Panc1 (cell line): ENCODE measurements around the gene PMP22. TPM values are rescaled to one million over a fixed set of nuclear protein-coding genes. Genes with fewer than 3 reads are reported as not detected.

Experiments used
- ATAC-seq: fragments of 200-7000 bp; cut with Tn5 transposase; 2 replicates; pipeline ENCODE4 v1.9.1; 2020; ENCODE audit warnings: mild to moderate bottlenecking, moderate library complexity
- BruUV-seq: library from RNA; stranded (reverse); fragments of 400-500 nt; replicated peaks from 2 replicates; lab custom pipeline; 2021; lab: Mats Ljungman, UMichigan
- CTCF ChIA-PET: fragments of 300-600 bp; sonication (Branson Sonifier 250); formaldehyde crosslinking; loops from one replicate; lab custom pipeline; 2022; ENCODE audit warnings: antibody characterized with exemption; lab: Charles Lee
- POLR2A ChIA-PET: fragments of 300-600 bp; sonication (Branson Sonifier 250); formaldehyde crosslinking; loops from one replicate; lab custom pipeline; 2022; ENCODE audit warnings: antibody characterized with exemption; lab: Charles Lee
- DNase-seq: peaks from one replicate; pipeline ENCODE4 v3.0.0-alpha.2; 2010; ENCODE audit warnings: low read depth, low spot score
- H3K27ac ChIP-seq: 2 replicates; pipeline ENCODE4 v1.5.1; 2011; ENCODE audit warnings: mild to moderate bottlenecking, low read length, inconsistent platforms
- H3K27me3 ChIP-seq: fragments of 200-500 bp; sonication (Bioruptor generic); 2 replicates; pipeline ENCODE4 v1.6.0; 2014; ENCODE audit warnings: low read length, inconsistent platforms; ENCODE audit not compliant: control insufficient read depth, insufficient read depth
- H3K36me3 ChIP-seq: fragments of 200-500 bp; sonication (Bioruptor generic); 2 replicates; pipeline ENCODE4 v1.5.1; 2014; ENCODE audit warnings: inconsistent platforms, mild to moderate bottlenecking, low read length, moderate library complexity; ENCODE audit not compliant: control insufficient read depth, insufficient read depth
- H3K4me1 ChIP-seq: 2 replicates; pipeline ENCODE4 v1.5.1; 2011; ENCODE audit warnings: inconsistent platforms, mild to moderate bottlenecking, low read length, moderate library complexity; ENCODE audit not compliant: control insufficient read depth, insufficient read depth
- H3K4me3 ChIP-seq, 2 experiments: 2 replicates each; pipeline ENCODE4 v1.5.1; 2011 to 2012; ENCODE audit warnings: low read depth in 2 of 2, low read length in 2 of 2, mild to moderate bottlenecking in 2 of 2, inconsistent platforms in 1 of 2, moderate library complexity in 1 of 2
- H3K9me3 ChIP-seq: fragments of 200-500 bp; sonication (Bioruptor generic); 2 replicates; pipeline ENCODE4 v1.5.1; 2014; ENCODE audit warnings: low read depth, mild to moderate bottlenecking, inconsistent platforms, low read length, moderate library complexity; ENCODE audit not compliant: control insufficient read depth, insufficient read depth
- POLR2AphosphoS5 ChIP-seq: IDR thresholded peaks from 2 replicates; pipeline ENCODE4 v1.6.1; 2012; ENCODE audit warnings: mild to moderate bottlenecking, low read depth, low read length, moderate library complexity
- SIN3A ChIP-seq: IDR thresholded peaks from 2 replicates; pipeline ENCODE4 v1.6.1; 2012; ENCODE audit warnings: low read depth, mild to moderate bottlenecking, low read length, moderate library complexity, borderline replicate concordance; ENCODE audit not compliant: insufficient read depth
- TCF7L2 ChIP-seq: IDR thresholded peaks from 2 replicates; pipeline ENCODE4 v1.6.1; 2011; ENCODE audit warnings: mild to moderate bottlenecking, low read depth, low read length, inconsistent platforms
- in situ Hi-C: cut with HindIII; loops from 2 replicates; pipeline ENCODE4 v1.10.0; 2016; ENCODE audit warnings: low sequenced_read_pairs, low pct_unique_long_range_greater_than_20kb
- intact Hi-C: fragments of 100-400 bp; cut with micrococcal nuclease; formaldehyde crosslinking; loops from one replicate; pipeline ENCODE4 v1.10.0; 2022; ENCODE audit not compliant: unreplicated experiment
- total RNA-seq: library from RNA; stranded (reverse); gene quantifications from one replicate; pipeline ENCODE4 v1.2.1, GENCODE V29; 2021; ENCODE audit not compliant: unreplicated experiment
- TF ChIP-seq, protein P1 (sequence below), 2 experiments: IDR thresholded peaks; 2 replicates each; pipeline ENCODE4 v1.6.1; 2011 to 2012; ENCODE audit warnings: low read depth in 2 of 2, control low read depth in 1 of 2, low read length in 1 of 2, mild to moderate bottlenecking in 1 of 2, moderate library complexity in 1 of 2; ENCODE audit not compliant: insufficient read depth in 1 of 2
- TF ChIP-seq, protein P2 (sequence below): fragments of 450-650 bp; IDR thresholded peaks from 2 replicates; pipeline ENCODE4 v1.5.1; 2017; ENCODE audit warnings: mild to moderate bottlenecking

PMP22 gene
- total RNA-seq, 1 experiment from 2014 or later, result 6.0 TPM

DNA sequence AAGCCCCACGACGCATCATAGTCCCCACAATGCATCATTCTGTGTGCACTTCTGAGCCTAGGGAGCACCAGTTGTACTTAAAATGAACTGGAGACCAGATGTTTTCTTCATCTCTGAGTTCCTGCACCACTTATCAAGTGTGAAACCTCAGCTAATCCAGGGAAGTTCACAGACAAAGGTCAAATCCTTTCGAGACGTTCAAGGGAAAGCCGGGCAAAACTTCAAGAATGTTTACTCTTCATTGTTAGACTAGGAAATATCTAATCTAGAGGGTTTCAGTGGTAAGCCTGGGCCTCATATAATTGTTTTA, 4.6 kb upstream of the PMP22 start:
- no peak for ATAC-seq
- H3K9me3 ChIP-seq, result no peaks in the 10 kb centered on the region
- no peaks in the 10 kb centered on the region for H3K4me1 ChIP-seq
- intact Hi-C loops, result no loop called here
- ChIA-PET CTCF (no interaction called here), POLR2A (no interaction called here)
- in situ Hi-C loops, result no loop called here
- no TSS peak for BruUV-seq
- no peak overlapping the region for H3K27ac ChIP-seq
- H3K27me3 ChIP-seq, result no peaks in the 10 kb centered on the region; the same call in none of the 2 replicates
- no peaks in the 10 kb centered on the region for H3K36me3 ChIP-seq
- TF ChIP-seq POLR2AphosphoS5 (no peak), SIN3A (no peak), TCF7L2 (no peak)
- TF ChIP-seq, protein P1, sequence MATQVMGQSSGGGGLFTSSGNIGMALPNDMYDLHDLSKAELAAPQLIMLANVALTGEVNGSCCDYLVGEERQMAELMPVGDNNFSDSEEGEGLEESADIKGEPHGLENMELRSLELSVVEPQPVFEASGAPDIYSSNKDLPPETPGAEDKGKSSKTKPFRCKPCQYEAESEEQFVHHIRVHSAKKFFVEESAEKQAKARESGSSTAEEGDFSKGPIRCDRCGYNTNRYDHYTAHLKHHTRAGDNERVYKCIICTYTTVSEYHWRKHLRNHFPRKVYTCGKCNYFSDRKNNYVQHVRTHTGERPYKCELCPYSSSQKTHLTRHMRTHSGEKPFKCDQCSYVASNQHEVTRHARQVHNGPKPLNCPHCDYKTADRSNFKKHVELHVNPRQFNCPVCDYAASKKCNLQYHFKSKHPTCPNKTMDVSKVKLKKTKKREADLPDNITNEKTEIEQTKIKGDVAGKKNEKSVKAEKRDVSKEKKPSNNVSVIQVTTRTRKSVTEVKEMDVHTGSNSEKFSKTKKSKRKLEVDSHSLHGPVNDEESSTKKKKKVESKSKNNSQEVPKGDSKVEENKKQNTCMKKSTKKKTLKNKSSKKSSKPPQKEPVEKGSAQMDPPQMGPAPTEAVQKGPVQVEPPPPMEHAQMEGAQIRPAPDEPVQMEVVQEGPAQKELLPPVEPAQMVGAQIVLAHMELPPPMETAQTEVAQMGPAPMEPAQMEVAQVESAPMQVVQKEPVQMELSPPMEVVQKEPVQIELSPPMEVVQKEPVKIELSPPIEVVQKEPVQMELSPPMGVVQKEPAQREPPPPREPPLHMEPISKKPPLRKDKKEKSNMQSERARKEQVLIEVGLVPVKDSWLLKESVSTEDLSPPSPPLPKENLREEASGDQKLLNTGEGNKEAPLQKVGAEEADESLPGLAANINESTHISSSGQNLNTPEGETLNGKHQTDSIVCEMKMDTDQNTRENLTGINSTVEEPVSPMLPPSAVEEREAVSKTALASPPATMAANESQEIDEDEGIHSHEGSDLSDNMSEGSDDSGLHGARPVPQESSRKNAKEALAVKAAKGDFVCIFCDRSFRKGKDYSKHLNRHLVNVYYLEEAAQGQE (IDR thresholded peaks at IDR 0.05; ENCODE audit: insufficient read depth in 1 of 2, low read depth in 2 of 2, low read length in 1 of 2), result no peak
- TF ChIP-seq, protein P2, sequence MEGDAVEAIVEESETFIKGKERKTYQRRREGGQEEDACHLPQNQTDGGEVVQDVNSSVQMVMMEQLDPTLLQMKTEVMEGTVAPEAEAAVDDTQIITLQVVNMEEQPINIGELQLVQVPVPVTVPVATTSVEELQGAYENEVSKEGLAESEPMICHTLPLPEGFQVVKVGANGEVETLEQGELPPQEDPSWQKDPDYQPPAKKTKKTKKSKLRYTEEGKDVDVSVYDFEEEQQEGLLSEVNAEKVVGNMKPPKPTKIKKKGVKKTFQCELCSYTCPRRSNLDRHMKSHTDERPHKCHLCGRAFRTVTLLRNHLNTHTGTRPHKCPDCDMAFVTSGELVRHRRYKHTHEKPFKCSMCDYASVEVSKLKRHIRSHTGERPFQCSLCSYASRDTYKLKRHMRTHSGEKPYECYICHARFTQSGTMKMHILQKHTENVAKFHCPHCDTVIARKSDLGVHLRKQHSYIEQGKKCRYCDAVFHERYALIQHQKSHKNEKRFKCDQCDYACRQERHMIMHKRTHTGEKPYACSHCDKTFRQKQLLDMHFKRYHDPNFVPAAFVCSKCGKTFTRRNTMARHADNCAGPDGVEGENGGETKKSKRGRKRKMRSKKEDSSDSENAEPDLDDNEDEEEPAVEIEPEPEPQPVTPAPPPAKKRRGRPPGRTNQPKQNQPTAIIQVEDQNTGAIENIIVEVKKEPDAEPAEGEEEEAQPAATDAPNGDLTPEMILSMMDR, result no peak
- no peak for DNase-seq
- no peak overlapping the region for H3K4me3 ChIP-seq

DNA sequence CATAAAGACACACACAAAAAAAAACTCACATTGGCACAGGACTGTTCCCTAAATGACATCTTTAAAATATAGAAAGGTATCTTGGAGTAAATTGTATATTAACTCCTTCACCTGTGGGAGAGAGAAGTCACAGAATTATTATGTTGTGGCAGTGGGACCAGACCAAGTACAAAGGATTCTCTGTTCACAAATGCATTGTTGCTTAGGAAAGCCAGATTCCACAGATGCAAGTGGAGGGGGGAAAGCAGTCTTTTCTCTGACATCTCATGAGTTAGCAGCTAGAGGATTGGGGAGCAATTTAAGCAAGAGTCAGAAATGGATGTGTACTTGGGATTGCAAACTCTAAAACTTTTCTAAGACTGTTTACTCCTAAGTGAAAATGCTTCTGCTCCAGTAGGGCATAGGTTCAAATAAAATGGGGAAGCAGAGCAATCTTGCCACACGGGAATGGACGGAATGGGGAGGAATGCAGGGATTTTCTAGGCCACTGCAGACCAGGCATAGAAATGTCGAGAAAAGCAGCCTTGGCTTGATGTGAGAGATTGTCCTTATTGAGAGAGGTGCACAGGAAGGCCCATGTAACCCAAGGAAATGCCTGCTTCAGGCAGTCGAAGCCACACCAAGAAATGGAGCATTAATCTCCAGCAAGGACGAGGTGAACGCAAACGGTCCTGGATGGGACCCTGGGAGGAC, 4.1 kb upstream of the PMP22 start:
- no peaks in the 10 kb centered on the region for H3K9me3 ChIP-seq
- ATAC-seq (no peak), DNase-seq (no peak)
- no peaks in the 10 kb centered on the region for H3K36me3 ChIP-seq
- H3K4me1 ChIP-seq, result no peaks in the 10 kb centered on the region
- no peak for TF ChIP-seq SIN3A
- no peak for TF ChIP-seq TCF7L2
- TF ChIP-seq, protein P1 (IDR thresholded peaks at IDR 0.05; ENCODE audit: insufficient read depth in 1 of 2, low read depth in 2 of 2, low read length in 1 of 2), result no peak
- TF ChIP-seq, protein P2, result no peak
- no peak for TF ChIP-seq POLR2AphosphoS5
- in situ Hi-C loops (no loop called here), intact Hi-C loops (no loop called here)
- H3K27ac ChIP-seq, result no peak overlapping the region
- no TSS peak for BruUV-seq
- no peaks in the 10 kb centered on the region; the same call in none of the 2 replicates for H3K27me3 ChIP-seq
- POLR2A ChIA-PET, result no interaction called here
- no peak overlapping the region for H3K4me3 ChIP-seq
- CTCF ChIA-PET, result no interaction called here
